ENCODE measurements around the gene ZNF235.
"Not testable (repeated sequence)": the region's sequence is repeated elsewhere in the genome, so short reads cannot be mapped to it uniquely, and the experiment has no call there.

ZNF235 gene

DNA sequence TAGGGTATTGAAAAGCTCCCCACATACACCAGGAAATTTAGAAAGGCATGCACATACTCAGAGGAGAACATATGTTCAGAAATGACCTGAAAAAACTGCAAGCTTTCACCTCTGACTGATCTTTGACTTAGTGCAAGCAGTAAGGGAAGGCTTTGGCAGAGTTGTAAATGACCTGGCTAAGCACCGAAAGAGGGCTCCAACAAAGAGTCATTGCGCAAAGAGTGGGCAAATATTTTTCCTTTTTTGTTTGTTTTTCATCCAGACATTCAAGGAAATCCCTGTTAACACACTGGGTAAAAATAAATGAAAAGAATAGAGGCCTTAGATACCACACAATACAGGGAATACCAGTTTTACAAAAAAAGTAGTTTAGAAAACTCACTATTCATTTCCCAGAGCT is 50.3 kb downstream of the ZNF235 start:
- no peak for DNase-seq

GRCh38 chr19:44253392-44253791 is 51.4 kb downstream of the ZNF235 start:
- DNase-seq, result not testable (repeated sequence)

DNA sequence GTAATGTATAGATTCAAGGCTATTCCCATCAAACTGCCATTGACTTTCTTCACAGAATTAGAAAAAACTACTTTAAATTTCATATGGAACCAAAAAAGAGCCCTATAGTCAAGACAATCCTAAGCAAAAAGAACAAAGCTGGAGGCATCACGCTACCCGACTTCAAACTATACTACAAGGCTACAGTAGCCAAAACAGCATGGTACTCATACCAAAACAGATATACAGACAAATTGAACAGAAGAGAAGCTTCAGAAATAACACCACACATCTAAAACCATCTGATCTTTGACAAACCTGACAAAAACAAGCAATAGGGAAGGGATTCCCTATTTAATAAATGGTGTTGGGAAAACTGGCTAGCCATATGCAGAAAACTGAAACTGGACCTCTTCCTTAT is 52.5 kb downstream of the ZNF235 start:
- DNase-seq, result not testable (repeated sequence)

- no peak for DNase-seq
Measured at GRCh38 chr19:44236384-44236783, 68.4 kb downstream of the ZNF235 start.
